ENCODE data around the gene SLC17A5. TPM values are rescaled to one million over a fixed set of nuclear protein-coding genes. Genes with fewer than 3 reads are reported as not detected.
"Not testable (repeated sequence)": the region's sequence is repeated elsewhere in the genome, so short reads cannot be mapped to it uniquely, and the experiment has no call there.

Gene SLC17A5
- 5.8 and 6.7 TPM in 2 replicates for total RNA-seq

- Mint-ChIP-seq H3K4me1 (ENCODE audit: low read depth) (peaks cover 35% of the 10 kb centered on the region), H3K27ac (peak within 1 kb of the TSS; percentile 98), H3K36me3 (ENCODE audit: low read depth) (peaks cover 5% of the 10 kb centered on the region), H3K9me3 (no peaks in the 10 kb centered on the region), H3K27me3 (ENCODE audit: low read depth) (no peaks in the 10 kb centered on the region), H3K4me3 (ENCODE audit: low read depth) (peak within 1 kb of the TSS; percentile 96)
- intact Hi-C loops (cut with micrococcal nuclease), result loop anchor here (1.0 to 2.0 kb wide), 5 partner anchors 42 to 191 kb away; partner anchors contain the start of gene EEF1A1
- DNase-seq (ENCODE audit: low spot score), result peak; percentile 82
Measured at GRCh38 chr6:73653571-73654424, at the start of gene SLC17A5. TSS of gene SLC17A5 (minus strand) at chr6:73653992. CDS start at chr6:73653886, 106 bp downstream.

- Mint-ChIP-seq H3K4me1 (ENCODE audit: low read depth) (peaks cover 43% of the 10 kb centered on the region), H3K27me3 (ENCODE audit: low read depth) (no peaks in the 10 kb centered on the region), H3K36me3 (ENCODE audit: low read depth) (peaks cover 52% of the 10 kb centered on the region), H3K9me3 (no peaks in the 10 kb centered on the region), H3K27ac (no peak overlapping the region), H3K4me3 (ENCODE audit: low read depth) (no peak overlapping the region)
- intact Hi-C loops (cut with micrococcal nuclease), result loop anchor here (5.0 kb wide), 1 partner anchor 36 kb away; no protein-coding TSS in a partner anchor
- no peak for DNase-seq (ENCODE audit: low spot score)
Measured at GRCh38 chr6:73703466-73703865, 49.7 kb upstream of the SLC17A5 start.

- Mint-ChIP-seq H3K4me3 (ENCODE audit: low read depth) (no peak overlapping the region), H3K27ac (no peak overlapping the region), H3K4me1 (ENCODE audit: low read depth) (peaks cover 51% of the 10 kb centered on the region), H3K9me3 (no peaks in the 10 kb centered on the region), H3K27me3 (ENCODE audit: low read depth) (no peaks in the 10 kb centered on the region), H3K36me3 (ENCODE audit: low read depth) (peaks cover 54% of the 10 kb centered on the region)
- intact Hi-C loops (cut with micrococcal nuclease), result loop anchor here (5.0 kb wide), 1 partner anchor 35 kb away; no protein-coding TSS in a partner anchor
- no peak for DNase-seq (ENCODE audit: low spot score)
Measured at GRCh38 chr6:73702444-73702843, 48.7 kb upstream of the SLC17A5 start.

GRCh38 chr6:73699676-73700459 is 46.1 kb upstream of the SLC17A5 start:
- Mint-ChIP-seq H3K27ac (peak overlapping the region; percentile 6), H3K4me1 (ENCODE audit: low read depth) (peaks cover 65% of the 10 kb centered on the region), H3K36me3 (ENCODE audit: low read depth) (peaks cover 60% of the 10 kb centered on the region), H3K4me3 (ENCODE audit: low read depth) (no peak overlapping the region), H3K9me3 (no peaks in the 10 kb centered on the region), H3K27me3 (ENCODE audit: low read depth) (no peaks in the 10 kb centered on the region)
- intact Hi-C loops (cut with micrococcal nuclease), result loop anchor here (5.0 kb wide), 1 partner anchor 33 kb away; no protein-coding TSS in a partner anchor
- DNase-seq (ENCODE audit: low spot score), result no peak

GRCh38 chr6:73696966-73697655 is 43.3 kb upstream of the SLC17A5 start:
- Mint-ChIP-seq H3K36me3 (ENCODE audit: low read depth) (peaks cover 45% of the 10 kb centered on the region), H3K27me3 (ENCODE audit: low read depth) (no peaks in the 10 kb centered on the region), H3K9me3 (peaks cover 5% of the 10 kb centered on the region), H3K4me1 (ENCODE audit: low read depth) (peaks cover 48% of the 10 kb centered on the region), H3K4me3 (ENCODE audit: low read depth) (peak overlapping the region; percentile 86), H3K27ac (peak overlapping the region; percentile 98)
- intact Hi-C loops (cut with micrococcal nuclease), result no loop called here
- DNase-seq (ENCODE audit: low spot score), result no peak

- Mint-ChIP-seq H3K4me1 (ENCODE audit: low read depth) (peaks cover 50% of the 10 kb centered on the region), H3K27ac (peak within 1 kb of the TSS; percentile 98), H3K4me3 (ENCODE audit: low read depth) (peak within 1 kb of the TSS; percentile 86), H3K9me3 (peaks cover 5% of the 10 kb centered on the region), H3K36me3 (ENCODE audit: low read depth) (peaks cover 33% of the 10 kb centered on the region), H3K27me3 (ENCODE audit: low read depth) (no peaks in the 10 kb centered on the region)
- intact Hi-C loops (cut with micrococcal nuclease), result loop anchor here (1.0 to 2.0 kb wide), 6 partner anchors 8 to 175 kb away; partner anchors contain the start of genes EEF1A1 and SLC17A5
- DNase-seq (ENCODE audit: low spot score), result peak; percentile 71
Measured at GRCh38 chr6:73695619-73696421, 42.0 kb upstream of the SLC17A5 start, which contains the start of gene CD109. TSS of gene CD109 (plus strand) at chr6:73696203. CDS start at chr6:73696216, 13 bp downstream.

GRCh38 chr6:73694711-73695411 is 41.1 kb upstream of the SLC17A5 start:
- no peak for DNase-seq (ENCODE audit: low spot score)
- Mint-ChIP-seq H3K4me3 (ENCODE audit: low read depth) (peak overlapping the region; percentile 86), H3K36me3 (ENCODE audit: low read depth) (peaks cover 27% of the 10 kb centered on the region), H3K4me1 (ENCODE audit: low read depth) (peaks cover 46% of the 10 kb centered on the region), H3K9me3 (peaks cover 5% of the 10 kb centered on the region), H3K27me3 (ENCODE audit: low read depth) (no peaks in the 10 kb centered on the region), H3K27ac (peak overlapping the region; percentile 89)
- intact Hi-C loops (cut with micrococcal nuclease), result loop anchor here (1.0 to 2.0 kb wide), 6 partner anchors 9 to 174 kb away; partner anchors contain the start of genes EEF1A1 and SLC17A5

GRCh38 chr6:73691512-73691911 is 37.7 kb upstream of the SLC17A5 start:
- intact Hi-C loops (cut with micrococcal nuclease), result no loop called here
- Mint-ChIP-seq H3K4me3 (ENCODE audit: low read depth) (no peak overlapping the region), H3K9me3 (peaks cover 5% of the 10 kb centered on the region), H3K4me1 (ENCODE audit: low read depth) (peaks cover 21% of the 10 kb centered on the region), H3K36me3 (ENCODE audit: low read depth) (no peaks in the 10 kb centered on the region), H3K27ac (no peak overlapping the region), H3K27me3 (ENCODE audit: low read depth) (peaks cover 12% of the 10 kb centered on the region)
- no peak for DNase-seq (ENCODE audit: low spot score)

GRCh38 chr6:73690056-73690455 is 36.3 kb upstream of the SLC17A5 start:
- H3K36me3 Mint-ChIP-seq (ENCODE audit: low read depth), result no peaks in the 10 kb centered on the region
- H3K9me3 Mint-ChIP-seq, result peaks cover 5% of the 10 kb centered on the region
- peaks cover 19% of the 10 kb centered on the region for H3K27me3 Mint-ChIP-seq (ENCODE audit: low read depth)
- H3K4me3 Mint-ChIP-seq (ENCODE audit: low read depth), result no peak overlapping the region
- no peak for DNase-seq (ENCODE audit: low spot score)
- no peak overlapping the region for H3K27ac Mint-ChIP-seq
- intact Hi-C loops (cut with micrococcal nuclease), result no loop called here
- H3K4me1 Mint-ChIP-seq (ENCODE audit: low read depth), result peaks cover 16% of the 10 kb centered on the region

- H3K4me3 Mint-ChIP-seq (ENCODE audit: low read depth), result no peak overlapping the region
- no peaks in the 10 kb centered on the region for H3K36me3 Mint-ChIP-seq (ENCODE audit: low read depth)
- no peak for DNase-seq (ENCODE audit: low spot score)
- peaks cover 8% of the 10 kb centered on the region for H3K4me1 Mint-ChIP-seq (ENCODE audit: low read depth)
- peaks cover 13% of the 10 kb centered on the region for H3K9me3 Mint-ChIP-seq
- peaks cover 23% of the 10 kb centered on the region for H3K27me3 Mint-ChIP-seq (ENCODE audit: low read depth)
- H3K27ac Mint-ChIP-seq, result no peak overlapping the region
- intact Hi-C loops (cut with micrococcal nuclease), result no loop called here
Measured at GRCh38 chr6:73688351-73688750, 34.6 kb upstream of the SLC17A5 start.

GRCh38 chr6:73683574-73683973 is 29.8 kb upstream of the SLC17A5 start:
- H3K27ac Mint-ChIP-seq; H3K4me3 Mint-ChIP-seq (ENCODE audit: low read depth); DNase-seq (ENCODE audit: low spot score); intact Hi-C loops (cut with micrococcal nuclease); H3K36me3 Mint-ChIP-seq (ENCODE audit: low read depth); H3K4me1 Mint-ChIP-seq (ENCODE audit: low read depth): not testable (repeated sequence)
- peaks cover 22% of the 10 kb centered on the region for H3K27me3 Mint-ChIP-seq (ENCODE audit: low read depth)
- peaks cover 17% of the 10 kb centered on the region for H3K9me3 Mint-ChIP-seq
